ENCODE data around the gene HDAC9. TPM values are rescaled to one million over a fixed set of nuclear protein-coding genes. Genes with fewer than 3 reads are reported as not detected.
A peak's percentile ranks its signal among the peaks of the same experiment; 100 is the strongest.

The HDAC9 gene
- total RNA-seq, 2 donors from 2014 or later: 4.9 to 12.9 TPM

DNA sequence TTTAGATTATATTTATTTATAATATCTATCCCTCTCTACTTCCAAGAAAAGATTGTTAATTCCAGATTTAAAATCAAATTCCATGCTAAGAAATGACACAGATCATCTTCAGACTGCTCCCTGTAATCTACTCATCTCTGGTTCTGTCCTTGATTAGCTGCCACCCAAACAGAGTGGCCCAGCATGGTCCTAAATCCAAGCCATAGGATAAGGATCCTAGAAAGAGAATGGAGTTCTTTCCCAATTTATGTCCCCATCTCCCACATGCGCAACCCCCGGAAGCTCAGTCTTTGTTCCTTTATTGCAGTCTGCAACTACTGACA lies 23.4 kb upstream of the HDAC9 start:
- Histone ChIP-seq H3K9me3 (no peaks in the 10 kb centered on the region), H3K4me1 (peaks cover 7% of the 10 kb centered on the region), H3K36me3 (replicated peaks in 1 of 2; ENCODE audit: insufficient read depth in 1 of 2, low read depth in 2 of 2) (no peaks in the 10 kb centered on the region), H3K4me3 (no peak overlapping the region), H3K27ac (no peak overlapping the region), H3K27me3 (no peaks in the 10 kb centered on the region)
- DNase-seq (no peak), ATAC-seq (no peak)
- WGBS, 2 donors: 94 to 96% methylated on average over 2 of the region's 2 CpGs
- intact Hi-C loops (cut with DNase I): no loop called here
- TF ChIP-seq, protein P1, sequence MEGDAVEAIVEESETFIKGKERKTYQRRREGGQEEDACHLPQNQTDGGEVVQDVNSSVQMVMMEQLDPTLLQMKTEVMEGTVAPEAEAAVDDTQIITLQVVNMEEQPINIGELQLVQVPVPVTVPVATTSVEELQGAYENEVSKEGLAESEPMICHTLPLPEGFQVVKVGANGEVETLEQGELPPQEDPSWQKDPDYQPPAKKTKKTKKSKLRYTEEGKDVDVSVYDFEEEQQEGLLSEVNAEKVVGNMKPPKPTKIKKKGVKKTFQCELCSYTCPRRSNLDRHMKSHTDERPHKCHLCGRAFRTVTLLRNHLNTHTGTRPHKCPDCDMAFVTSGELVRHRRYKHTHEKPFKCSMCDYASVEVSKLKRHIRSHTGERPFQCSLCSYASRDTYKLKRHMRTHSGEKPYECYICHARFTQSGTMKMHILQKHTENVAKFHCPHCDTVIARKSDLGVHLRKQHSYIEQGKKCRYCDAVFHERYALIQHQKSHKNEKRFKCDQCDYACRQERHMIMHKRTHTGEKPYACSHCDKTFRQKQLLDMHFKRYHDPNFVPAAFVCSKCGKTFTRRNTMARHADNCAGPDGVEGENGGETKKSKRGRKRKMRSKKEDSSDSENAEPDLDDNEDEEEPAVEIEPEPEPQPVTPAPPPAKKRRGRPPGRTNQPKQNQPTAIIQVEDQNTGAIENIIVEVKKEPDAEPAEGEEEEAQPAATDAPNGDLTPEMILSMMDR (IDR thresholded peaks at IDR 0.05): no peak
- TF ChIP-seq POLR2A (IDR thresholded peaks at IDR 0.05): no peak

DNA sequence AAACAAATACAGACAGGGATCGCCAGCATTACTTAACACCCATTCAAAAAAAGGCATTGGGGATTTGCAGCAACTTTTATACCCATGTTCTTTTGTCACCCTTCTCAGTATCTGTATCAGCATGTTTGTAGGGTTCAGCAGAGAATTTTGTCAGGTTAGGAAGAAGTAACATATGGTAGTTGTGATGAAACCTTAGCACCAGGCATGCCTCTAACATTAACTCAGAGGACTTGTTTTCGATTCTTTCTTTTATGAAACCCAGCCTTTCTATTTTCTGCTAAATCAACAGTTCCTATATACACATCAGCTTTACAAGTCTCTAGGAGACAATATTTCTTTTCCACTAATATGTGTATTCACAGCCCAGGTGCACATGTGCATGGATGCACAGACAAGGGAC lies 22.4 kb upstream of the HDAC9 start:
- no peak overlapping the region for H3K4me3 ChIP-seq
- WGBS, 2 donors: 82 to 92% methylated on average over 2 of the region's 2 CpGs
- DNase-seq: no peak
- TF ChIP-seq, protein P1 (IDR thresholded peaks at IDR 0.05): no peak
- no peak for TF ChIP-seq POLR2A (IDR thresholded peaks at IDR 0.05)
- no peaks in the 10 kb centered on the region for H3K9me3 ChIP-seq
- H3K36me3 ChIP-seq (replicated peaks in 1 of 2; ENCODE audit: insufficient read depth in 1 of 2, low read depth in 2 of 2): no peaks in the 10 kb centered on the region
- intact Hi-C loops (cut with DNase I): no loop called here
- H3K27ac ChIP-seq: no peak overlapping the region
- peaks cover 4% of the 10 kb centered on the region for H3K4me1 ChIP-seq
- no peaks in the 10 kb centered on the region for H3K27me3 ChIP-seq
- no peak for ATAC-seq

DNA sequence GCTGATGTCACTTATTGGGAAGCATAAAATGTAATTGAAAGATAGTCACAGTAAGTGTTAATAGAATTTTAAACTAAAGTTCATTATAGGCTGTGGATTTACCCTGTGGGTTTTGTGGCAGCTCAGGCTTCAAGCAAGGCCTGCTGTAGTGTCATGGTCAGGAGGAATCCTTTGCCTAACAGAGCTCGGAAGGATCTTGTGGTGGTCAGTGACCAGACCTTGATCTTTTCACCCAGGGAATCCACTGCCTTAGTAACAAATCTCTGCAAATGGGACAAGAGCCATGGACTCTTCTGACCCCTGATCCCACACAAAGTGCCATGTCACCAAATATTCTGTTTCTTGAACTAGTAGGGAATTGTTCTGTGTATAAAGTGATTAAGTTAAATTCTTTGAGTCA lies 20.6 kb upstream of the HDAC9 start:
- H3K27ac ChIP-seq: no peak overlapping the region
- H3K36me3 ChIP-seq (replicated peaks in 1 of 2; ENCODE audit: insufficient read depth in 1 of 2, low read depth in 2 of 2): no peaks in the 10 kb centered on the region
- DNase-seq (no peak), ATAC-seq (no peak)
- 85 to 91% methylated on average over 1 of the region's 1 CpG for WGBS, 2 donors
- H3K4me3 ChIP-seq: no peak overlapping the region
- H3K27me3 ChIP-seq: no peaks in the 10 kb centered on the region
- no peaks in the 10 kb centered on the region for H3K9me3 ChIP-seq
- no peaks in the 10 kb centered on the region for H3K4me1 ChIP-seq
- intact Hi-C loops (cut with DNase I): no loop called here
- TF ChIP-seq, protein P1 (IDR thresholded peaks at IDR 0.05): no peak
- no peak for TF ChIP-seq POLR2A (IDR thresholded peaks at IDR 0.05)

DNA sequence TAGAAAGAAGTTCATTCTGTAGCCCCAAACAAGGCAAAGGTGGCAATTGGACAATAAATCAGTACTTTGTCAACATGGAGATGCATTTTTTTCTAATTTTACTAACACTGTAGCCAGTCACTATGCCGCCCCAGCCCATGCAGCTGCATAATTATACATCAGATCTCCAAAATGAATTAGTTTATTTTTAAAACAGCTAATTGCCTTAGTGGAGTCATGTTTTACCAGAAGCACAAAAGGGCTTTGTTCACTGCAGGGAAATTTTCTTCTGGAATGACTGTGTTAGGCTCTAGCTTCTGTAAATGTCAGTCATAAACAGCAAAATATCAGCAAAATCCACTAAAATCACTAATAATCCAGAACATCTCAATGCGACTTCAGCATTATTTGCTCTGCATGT lies 20.1 kb upstream of the HDAC9 start:
- ATAC-seq: no peak
- H3K27me3 ChIP-seq: no peaks in the 10 kb centered on the region
- no peaks in the 10 kb centered on the region for H3K9me3 ChIP-seq
- TF ChIP-seq POLR2A (IDR thresholded peaks at IDR 0.05): no peak
- TF ChIP-seq, protein P1 (IDR thresholded peaks at IDR 0.05): no peak
- intact Hi-C loops (cut with DNase I): no loop called here
- H3K36me3 ChIP-seq (replicated peaks in 1 of 2; ENCODE audit: insufficient read depth in 1 of 2, low read depth in 2 of 2): no peaks in the 10 kb centered on the region
- H3K4me3 ChIP-seq: no peak overlapping the region
- H3K4me1 ChIP-seq: no peaks in the 10 kb centered on the region
- no peak overlapping the region for H3K27ac ChIP-seq
- no peak for DNase-seq
- 35 to 42% methylated on average over 2 of the region's 2 CpGs for WGBS, 2 donors

DNA sequence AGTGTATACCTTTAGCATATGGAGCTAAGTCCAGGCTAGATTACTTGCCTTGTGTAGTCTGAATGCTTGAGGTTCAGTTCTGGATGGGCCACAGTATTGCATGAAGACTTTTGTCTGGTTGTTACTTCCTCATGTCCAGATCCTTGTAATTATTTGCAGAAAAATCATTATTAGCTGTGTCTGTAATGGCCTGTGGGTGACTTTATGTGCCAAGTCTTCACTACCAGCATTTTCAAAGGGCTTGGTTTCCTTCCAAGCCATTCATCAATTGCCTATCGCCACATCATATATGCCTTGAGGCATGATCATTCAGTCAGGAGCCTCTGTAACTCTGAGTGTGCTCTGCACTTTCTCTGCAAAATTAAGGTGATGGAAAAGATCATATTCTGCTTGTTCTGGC lies 13.8 kb upstream of the HDAC9 start:
- H3K4me1 ChIP-seq: no peaks in the 10 kb centered on the region
- ATAC-seq: peak; percentile 60
- H3K4me3 ChIP-seq: no peak overlapping the region
- H3K9me3 ChIP-seq: no peaks in the 10 kb centered on the region
- WGBS, 2 donors: 69 to 76% methylated on average over 1 of the region's 1 CpG
- intact Hi-C loops (cut with DNase I): no loop called here
- TF ChIP-seq, protein P1 (IDR thresholded peaks at IDR 0.05): no peak
- TF ChIP-seq POLR2A (IDR thresholded peaks at IDR 0.05): no peak
- no peaks in the 10 kb centered on the region for H3K36me3 ChIP-seq (replicated peaks in 1 of 2; ENCODE audit: insufficient read depth in 1 of 2, low read depth in 2 of 2)
- no peaks in the 10 kb centered on the region for H3K27me3 ChIP-seq
- DNase-seq: no peak
- H3K27ac ChIP-seq: no peak overlapping the region
